Measurements from ENCODE around the gene ARNT2.
A peak's percentile ranks its signal among the peaks of the same experiment; 100 is the strongest.

The ARNT2 gene

GRCh38 chr15:80468796-80469195 is 64.6 kb downstream of the ARNT2 start:
- DNase-seq = no peak

- no peak for DNase-seq
Observed at GRCh38 chr15:80471881-80472280, 67.7 kb downstream of the ARNT2 start.

GRCh38 chr15:80473286-80474223 is 69.4 kb downstream of the ARNT2 start:
- no peak for DNase-seq

- DNase-seq = peak; percentile 8
Observed at GRCh38 chr15:80474224-80475215, 70.3 kb downstream of the ARNT2 start.

GRCh38 chr15:80475572-80475971 is 71.4 kb downstream of the ARNT2 start:
- peak; percentile 8 for DNase-seq

GRCh38 chr15:80476036-80476435 is 71.9 kb downstream of the ARNT2 start:
- DNase-seq = no peak

- DNase-seq = no peak
Observed at GRCh38 chr15:80478075-80478474, 73.9 kb downstream of the ARNT2 start.

GRCh38 chr15:80479191-80479590 is 75.0 kb downstream of the ARNT2 start:
- no peak for DNase-seq

- no peak for DNase-seq
Observed at GRCh38 chr15:80480171-80480811, 76.1 kb downstream of the ARNT2 start.

GRCh38 chr15:80480909-80481308 is 76.7 kb downstream of the ARNT2 start:
- no peak for DNase-seq

- DNase-seq = no peak
Observed at GRCh38 chr15:80482696-80483095, 78.5 kb downstream of the ARNT2 start.

- no peak for DNase-seq
Observed at GRCh38 chr15:80483725-80484161, 79.6 kb downstream of the ARNT2 start.

GRCh38 chr15:80484333-80484864 is 80.2 kb downstream of the ARNT2 start:
- DNase-seq = no peak

- DNase-seq = no peak
Observed at GRCh38 chr15:80485370-80486164, 81.4 kb downstream of the ARNT2 start.

GRCh38 chr15:80487839-80488390 is 83.7 kb downstream of the ARNT2 start:
- DNase-seq = no peak

GRCh38 chr15:80489030-80489594 is 84.9 kb downstream of the ARNT2 start:
- peak; percentile 25 for DNase-seq

- DNase-seq = peak; percentile 5
Observed at GRCh38 chr15:80490431-80490990, 86.3 kb downstream of the ARNT2 start.

- peak; percentile 25 for DNase-seq
Observed at GRCh38 chr15:80491163-80491847, 87.1 kb downstream of the ARNT2 start.

GRCh38 chr15:80492409-80492808 is 88.2 kb downstream of the ARNT2 start:
- peak; percentile 8 for DNase-seq

GRCh38 chr15:80492874-80493273 is 88.7 kb downstream of the ARNT2 start:
- no peak for DNase-seq

All from hematopoietic multipotent progenitor cell treated with erythropoietin and hydrocortisone succinate and interleukin-3 and kit ligand, for 4 days (in vitro differentiated cells).